SU-DHL-6 (cell line): ENCODE results near the gene NEB.

Experiments
- H2AFZ ChIP-seq: fragments of 200-600 bp; sonication (generic); 2 replicates; pipeline ENCODE4 v1.6.1; 2014; ENCODE audit warnings: low read depth, mild to moderate bottlenecking, moderate library complexity, mixed read lengths, antibody characterized with exemption, low read length; ENCODE audit not compliant: severe bottlenecking
- H3F3A ChIP-seq: fragments of 200-600 bp; shearing (Covaris generic); 2 replicates; pipeline ENCODE4 v1.6.0; 2016; ENCODE audit warnings: antibody characterized with exemption, mild to moderate bottlenecking; ENCODE audit not compliant: insufficient read depth
- H3K27ac ChIP-seq: fragments of 200-600 bp; sonication (generic); 2 replicates; pipeline ENCODE4 v1.5.1; 2016; ENCODE audit warnings: low read depth, mild to moderate bottlenecking, low read length, moderate library complexity, mixed read lengths
- H3K27me3 ChIP-seq: fragments of 200-600 bp; sonication (generic), shearing (Covaris generic); 2 replicates; pipeline ENCODE4 v1.6.0; 2014; ENCODE audit warnings: mild to moderate bottlenecking, low read length
- H3K36me3 ChIP-seq: fragments of 200-600 bp; sonication (generic); 2 replicates; pipeline ENCODE4 v1.6.1; 2014; ENCODE audit warnings: mild to moderate bottlenecking, low read length, mixed read lengths
- H3K4me2 ChIP-seq: fragments of 300-600, 200-600 bp; shearing (Covaris generic), sonication (generic); 2 replicates; pipeline ENCODE4 v1.6.0; 2014; ENCODE audit warnings: low read length, low read depth, mild to moderate bottlenecking; ENCODE audit not compliant: poor library complexity, severe bottlenecking
- H3K4me3 ChIP-seq: fragments of 200-600 bp; sonication (generic); 2 replicates; pipeline ENCODE4 v1.5.1; 2014; ENCODE audit warnings: antibody characterized with exemption, low read length, mild to moderate bottlenecking, mixed read lengths; ENCODE audit not compliant: insufficient read depth, poor library complexity, severe bottlenecking
- H3K79me2 ChIP-seq: fragments of 200-600 bp; sonication (generic); 2 replicates; pipeline ENCODE4 v1.6.1; 2014; ENCODE audit warnings: mild to moderate bottlenecking, low read length, moderate library complexity; ENCODE audit not compliant: insufficient read depth
- H3K9ac ChIP-seq: fragments of 200-600 bp; sonication (generic); 2 replicates; pipeline ENCODE4 v1.7.0; 2014; ENCODE audit warnings: mild to moderate bottlenecking, low read length
- H3K9me2 ChIP-seq: fragments of 200-600 bp; sonication (generic); replicated peaks from 2 replicates; pipeline ENCODE4 v1.6.1; 2014; ENCODE audit warnings: low read length; ENCODE audit not compliant: insufficient read depth
- H3K9me3 ChIP-seq: fragments of 200-600 bp; sonication (generic); 2 replicates; pipeline ENCODE4 v1.6.1; 2014; ENCODE audit warnings: low read length, mixed read lengths; ENCODE audit not compliant: insufficient read depth
- H4K20me1 ChIP-seq: fragments of 200-600 bp; sonication (generic); 2 replicates; pipeline ENCODE4 v1.6.1; 2014; ENCODE audit warnings: low read depth, mild to moderate bottlenecking, antibody characterized with exemption, low read length, moderate library complexity, mixed read lengths
- CTCF ChIP-seq: fragments of 200-600 bp; sonication (generic); IDR thresholded peaks from one replicate; pipeline ENCODE4 v1.5.1; 2017; ENCODE audit warnings: antibody characterized with exemption, mild to moderate bottlenecking, low read length, moderate library complexity; ENCODE audit not compliant: insufficient read depth, poor library complexity, severe bottlenecking
- EZH2phosphoT487 ChIP-seq: fragments of 200-600 bp; sonication (generic), shearing (Covaris generic); conservative IDR thresholded peaks from 2 replicates; pipeline ENCODE4 v1.6.1; 2018; ENCODE audit warnings: mild to moderate bottlenecking, antibody characterized with exemption, low read length, moderate library complexity, mixed read lengths

The NEB gene

GRCh38 chr2:151478011-151478410 lies 256.3 kb downstream of the NEB start:
- H2AFZ ChIP-seq, result no peak overlapping the region
- no peak overlapping the region for H3K4me2 ChIP-seq
- H3K9ac ChIP-seq, result no peak overlapping the region
- no peaks in the 10 kb centered on the region for H3K9me2 ChIP-seq
- no peaks in the 10 kb centered on the region for H3K79me2 ChIP-seq
- H3K4me3 ChIP-seq, result no peak overlapping the region
- peaks cover 6% of the 10 kb centered on the region; the same call in 1 of the 2 replicates for H4K20me1 ChIP-seq
- no peaks in the 10 kb centered on the region for H3K9me3 ChIP-seq
- H3F3A ChIP-seq, result no peaks in the 10 kb centered on the region
- no peaks in the 10 kb centered on the region for H3K27me3 ChIP-seq
- no peak overlapping the region for H3K27ac ChIP-seq
- TF ChIP-seq CTCF, result no peak
- no peak for TF ChIP-seq EZH2phosphoT487
- peaks cover 46% of the 10 kb centered on the region for H3K36me3 ChIP-seq

DNA sequence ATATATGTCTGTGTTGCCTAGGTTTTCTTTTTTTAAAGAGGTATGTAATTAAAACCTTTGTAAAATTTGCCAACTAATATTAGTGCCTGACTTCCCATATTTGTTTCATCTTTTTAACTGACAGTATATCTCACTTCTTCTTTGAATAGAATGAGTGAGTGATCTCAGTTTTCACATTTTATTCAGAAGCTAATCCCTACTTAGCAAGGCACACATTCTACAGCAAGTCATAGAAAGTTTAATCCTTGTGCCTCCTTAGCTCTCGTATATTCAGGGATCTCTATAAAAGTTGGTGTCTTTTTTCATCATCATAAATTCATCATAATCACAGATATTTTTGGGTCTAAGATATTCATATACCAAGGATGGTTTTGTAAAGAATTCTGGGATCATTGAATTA lies 258.0 kb downstream of the NEB start:
- Histone ChIP-seq H3K9me2 (no peaks in the 10 kb centered on the region), H3K36me3 (peaks cover 46% of the 10 kb centered on the region)
- TF ChIP-seq CTCF (no peak), EZH2phosphoT487 (no peak)

GRCh38 chr2:151475071-151475470 lies 259.2 kb downstream of the NEB start:
- H3K4me3 ChIP-seq, result no peak overlapping the region
- H2AFZ ChIP-seq, result no peak overlapping the region
- H3K4me2 ChIP-seq, result no peak overlapping the region
- H4K20me1 ChIP-seq, result peaks cover 6% of the 10 kb centered on the region; the same call in 1 of the 2 replicates
- no peak overlapping the region for H3K27ac ChIP-seq
- TF ChIP-seq EZH2phosphoT487 (no peak), CTCF (no peak)
- H3K9me2 ChIP-seq, result no peaks in the 10 kb centered on the region
- no peaks in the 10 kb centered on the region for H3K9me3 ChIP-seq
- peaks cover 56% of the 10 kb centered on the region for H3K36me3 ChIP-seq
- H3F3A ChIP-seq, result no peaks in the 10 kb centered on the region
- H3K79me2 ChIP-seq, result no peaks in the 10 kb centered on the region
- H3K27me3 ChIP-seq, result no peaks in the 10 kb centered on the region
- no peak overlapping the region for H3K9ac ChIP-seq

More for the DNA sequence above, 258.0 kb downstream of the NEB start:
- Histone ChIP-seq H3K27me3 (no peaks in the 10 kb centered on the region), H3K9me3 (no peaks in the 10 kb centered on the region), H3K4me3 (no peak overlapping the region), H4K20me1 (peaks cover 6% of the 10 kb centered on the region; the same call in 1 of the 2 replicates), H3K79me2 (no peaks in the 10 kb centered on the region), H2AFZ (no peak overlapping the region), H3K9ac (no peak overlapping the region), H3K4me2 (no peak overlapping the region), H3F3A (no peaks in the 10 kb centered on the region), H3K27ac (no peak overlapping the region)
